IMR-90 (cell line): ENCODE measurements around the gene EPB41L5. TPM values are rescaled to one million over a fixed set of nuclear protein-coding genes. Genes with fewer than 3 reads are reported as not detected.
A peak's percentile ranks its signal among the peaks of the same experiment; 100 is the strongest.

Experiments used
- ATAC-seq: fragments of 200-7000 bp; cut with Tn5 transposase; 2 replicates; pipeline ENCODE4 v1.9.1; 2020; ENCODE audit warnings: low read depth, mild to moderate bottlenecking, moderate library complexity
- BruUV-seq: library from RNA; stranded (reverse); fragments of 400-500 nt; replicated peaks from 2 replicates; lab custom pipeline; 2021; lab: Mats Ljungman, UMichigan
- CTCF ChIA-PET: fragments of 300-600 bp; formaldehyde crosslinking; extraction: SDS; loops from one replicate; lab custom pipeline; 2021; ENCODE audit warnings: antibody characterized with exemption; lab: Yijun Ruan, JAX
- POLR2A ChIA-PET: fragments of 300-600 bp; sonication (Branson Sonifier 250); formaldehyde crosslinking; loops from one replicate; lab custom pipeline; 2022; ENCODE audit warnings: antibody characterized with exemption; ENCODE audit not compliant: unreplicated experiment; lab: Charles Lee
- DNase-seq: peaks from one replicate; pipeline ENCODE4 v3.0.0; 2013
- H2AFZ ChIP-seq: replicated peaks from 2 replicates; pipeline ENCODE3; 2013; ENCODE audit warnings: low read length, mild to moderate bottlenecking; ENCODE audit not compliant: poor library complexity
- H2AK5ac ChIP-seq: 2 replicates; pipeline ENCODE4 v1.6.1; 2013; ENCODE audit warnings: low read depth, low read length, inconsistent platforms
- H2AK9ac ChIP-seq: replicated peaks from 2 replicates; pipeline ENCODE3; 2013; ENCODE audit warnings: mild to moderate bottlenecking, low read depth, low read length, moderate library complexity; ENCODE audit not compliant: poor library complexity
- H2BK120ac ChIP-seq: 2 replicates; pipeline ENCODE4 v1.6.1; 2013; ENCODE audit warnings: low read depth, low read length, inconsistent platforms
- H2BK15ac ChIP-seq: 3 replicates; pipeline ENCODE4 v1.6.1; 2013; ENCODE audit warnings: low read depth, low read length, inconsistent platforms
- H2BK20ac ChIP-seq: 2 replicates; pipeline ENCODE4 v1.6.1; 2013; ENCODE audit warnings: low read depth, mild to moderate bottlenecking, inconsistent platforms, low read length, moderate library complexity
- H2BK5ac ChIP-seq: 2 replicates; pipeline ENCODE4 v1.6.1; 2013; ENCODE audit warnings: mild to moderate bottlenecking, low read depth, low read length, inconsistent platforms; ENCODE audit not compliant: poor library complexity, severe bottlenecking
- H3K14ac ChIP-seq: replicated peaks from 2 replicates; pipeline ENCODE4 v1.6.1; 2013; ENCODE audit warnings: low read depth, low read length, inconsistent platforms
- H3K18ac ChIP-seq: 2 replicates; pipeline ENCODE4 v1.6.1; 2013; ENCODE audit warnings: low read depth, low read length, control low read depth
- H3K23ac ChIP-seq: 2 replicates; pipeline ENCODE4 v1.6.1; 2013; ENCODE audit warnings: low read depth, low read length, inconsistent platforms
- H3K27ac ChIP-seq: 2 replicates; pipeline ENCODE4 v1.5.1; 2013; ENCODE audit warnings: mild to moderate bottlenecking, control low read depth, low read length; ENCODE audit not compliant: insufficient read depth
- H3K27me3 ChIP-seq: 2 replicates; pipeline ENCODE4 v1.6.1; 2013; ENCODE audit warnings: low read length; ENCODE audit not compliant: control insufficient read depth, insufficient read depth
- H3K36me3 ChIP-seq: 2 replicates; pipeline ENCODE4 v1.6.1; 2013; ENCODE audit warnings: low read length, mixed read lengths; ENCODE audit not compliant: control insufficient read depth, insufficient read depth
- H3K4ac ChIP-seq: 2 replicates; pipeline ENCODE4 v1.6.1; 2013; ENCODE audit warnings: low read depth, low read length, inconsistent platforms
- H3K4me1 ChIP-seq: 2 replicates; pipeline ENCODE4 v1.6.1; 2013; ENCODE audit warnings: low read length, mixed read lengths; ENCODE audit not compliant: control insufficient read depth, insufficient read depth
- H3K4me2 ChIP-seq: 2 replicates; pipeline ENCODE4 v1.6.1; 2013; ENCODE audit warnings: low read depth, mild to moderate bottlenecking, control low read depth, low read length, moderate library complexity
- H3K4me3 ChIP-seq: 2 replicates; pipeline ENCODE4 v1.5.1; 2013; ENCODE audit warnings: low read depth, mild to moderate bottlenecking, control low read depth, low read length, moderate library complexity; ENCODE audit not compliant: insufficient read depth
- H3K56ac ChIP-seq: 2 replicates; pipeline ENCODE4 v1.6.1; 2013; ENCODE audit warnings: low read length, inconsistent platforms; ENCODE audit not compliant: insufficient read depth; ENCODE audit errors: extremely low read depth
- H3K79me1 ChIP-seq, 2 experiments: 2 replicates each; pipeline ENCODE4 v1.6.1; 2013; ENCODE audit warnings: low read length in 2 of 2, inconsistent platforms in 1 of 2, low read depth in 1 of 2
- H3K9ac ChIP-seq: 2 replicates; pipeline ENCODE4 v1.6.1; 2013; ENCODE audit warnings: low read depth, low read length, control low read depth
- H3K9me1 ChIP-seq: 2 replicates; pipeline ENCODE4 v1.6.1; 2013; ENCODE audit warnings: low read length, inconsistent platforms; ENCODE audit not compliant: insufficient read depth
- H3K9me3 ChIP-seq: 2 replicates; pipeline ENCODE4 v1.6.1; 2013; ENCODE audit warnings: low read length; ENCODE audit not compliant: control insufficient read depth, insufficient read depth
- H4K20me1 ChIP-seq: 2 replicates; pipeline ENCODE4 v1.6.1; 2013; ENCODE audit warnings: low read length, inconsistent platforms; ENCODE audit not compliant: insufficient read depth
- H4K5ac ChIP-seq: 2 replicates; pipeline ENCODE4 v1.6.1; 2013; ENCODE audit warnings: mild to moderate bottlenecking, low read depth, low read length, control low read depth
- H4K8ac ChIP-seq, 2 experiments: 2 replicates each; pipeline ENCODE4 v1.6.1; 2013; ENCODE audit warnings: low read depth in 2 of 2, low read length in 2 of 2, control low read depth in 1 of 2, inconsistent platforms in 1 of 2
- H4K91ac ChIP-seq: 2 replicates; pipeline ENCODE4 v1.6.1; 2013; ENCODE audit warnings: low read depth, low read length, inconsistent platforms; ENCODE audit not compliant: insufficient read depth
- BHLHE40 ChIP-seq: fragments of 150-350 bp; IDR thresholded peaks from 2 replicates; pipeline ENCODE4 v1.6.1; 2016; ENCODE audit warnings: mild to moderate bottlenecking, low read depth, low read length
- CEBPB ChIP-seq: IDR thresholded peaks from 2 replicates; pipeline ENCODE4 v1.6.1; 2012; ENCODE audit warnings: low read depth, low read length, improper control_type of control experiment
- CHD1 ChIP-seq: IDR thresholded peaks from 2 replicates; pipeline ENCODE4 v1.6.1; 2012; ENCODE audit warnings: low read depth, low read length, improper control_type of control experiment
- FOS ChIP-seq: fragments of 150-350 bp; IDR thresholded peaks from 2 replicates; pipeline ENCODE4 v1.6.1; 2016; ENCODE audit warnings: low read depth, low read length
- MAFK ChIP-seq: IDR thresholded peaks from 2 replicates; pipeline ENCODE4 v1.6.1; 2012; ENCODE audit warnings: low read depth, low read length, improper control_type of control experiment
- MAZ ChIP-seq: IDR thresholded peaks from 2 replicates; pipeline ENCODE4 v1.6.1; 2012; ENCODE audit warnings: low read depth, mild to moderate bottlenecking, low read length, improper control_type of control experiment, moderate library complexity, borderline replicate concordance
- MXI1 ChIP-seq: IDR thresholded peaks from 2 replicates; pipeline ENCODE4 v1.6.1; 2012; ENCODE audit warnings: low read depth, mild to moderate bottlenecking, low read length, moderate library complexity, borderline replicate concordance
- NFE2L2 ChIP-seq: fragments of 150-350 bp; IDR thresholded peaks from 2 replicates; pipeline ENCODE4 v1.6.1; 2016; ENCODE audit warnings: low read depth, mild to moderate bottlenecking, low read length
- POLR2A ChIP-seq: IDR thresholded peaks from 2 replicates; pipeline ENCODE4 v1.6.1; 2012; ENCODE audit warnings: mild to moderate bottlenecking, low read depth, low read length
- RAD21 ChIP-seq: IDR thresholded peaks from 2 replicates; pipeline ENCODE4 v1.6.1; 2012; ENCODE audit warnings: low read length, improper control_type of control experiment
- RCOR1 ChIP-seq: IDR thresholded peaks from 2 replicates; pipeline ENCODE4 v1.6.1; 2012; ENCODE audit warnings: mild to moderate bottlenecking, low read length, improper control_type of control experiment; ENCODE audit not compliant: insufficient replicate concordance
- RFX5 ChIP-seq: IDR thresholded peaks from 2 replicates; pipeline ENCODE4 v1.8.0; 2012; ENCODE audit warnings: low read depth, mild to moderate bottlenecking, low read length, moderate library complexity
- SMC3 ChIP-seq: fragments of 150-350 bp; IDR thresholded peaks from 2 replicates; pipeline ENCODE4 v1.6.1; 2016; ENCODE audit warnings: low read depth, mild to moderate bottlenecking, antibody characterized with exemption, low read length, moderate library complexity
- WGBS, 2 experiments: methylation state at CpG; one replicate each; pipeline versions ENCODE4 v1.1.5 to v1.1.7; 2013; ENCODE audit warnings: missing lambda C conversion rate in 2 of 2; ENCODE audit not compliant: insufficient read length in 1 of 2; ENCODE audit errors: extremely low coverage in 2 of 2; 5-methylcytosine and 5-hydroxymethylcytosine counted together
- dilution Hi-C: fragments of 300-500 bp; cut with HindIII; formaldehyde crosslinking; loops from one replicate; pipeline ENCODE4 v1.14.3; 2018; ENCODE audit warnings: low sequenced_read_pairs; ENCODE audit not compliant: unreplicated experiment
- in situ Hi-C: fragments of 300-500 bp; cut with MboI; formaldehyde crosslinking; loops from 3 replicates; pipeline ENCODE4 v1.14.3; 2019; ENCODE audit warnings: low sequenced_read_pairs, inconsistent platforms, mixed read lengths
- intact Hi-C: fragments of 100-400 bp; cut with micrococcal nuclease; formaldehyde crosslinking; loops from 2 replicates; pipeline ENCODE4 v1.10.0; 2022
- polyA plus RNA-seq, 3 experiments: library from polyadenylated mRNA; depleted of rRNA; stranded (reverse); fragments of >200 nt; gene quantifications; 2 replicates each; pipeline ENCODE4 v1.2.3, GENCODE V29; 2012; ENCODE audit warnings: low replicate concordance in 1 of 3
- total RNA-seq: library from RNA; depleted of rRNA; stranded (reverse); fragments of >200 nt; gene quantifications from 2 replicates; pipeline ENCODE4 v1.2.3, GENCODE V29; 2012
- TF ChIP-seq, protein P1 (sequence below): fragments of 150-350 bp; IDR thresholded peaks from 2 replicates; pipeline ENCODE4 v1.6.1; 2017; ENCODE audit warnings: mild to moderate bottlenecking, antibody characterized with exemption, low read length, low read depth
- TF ChIP-seq, protein P2 (sequence below): fragments of 150-350 bp; IDR thresholded peaks from 2 replicates; pipeline ENCODE4 v1.6.1; 2016; ENCODE audit warnings: low read depth, mild to moderate bottlenecking, low read length, moderate library complexity, borderline replicate concordance
- TF ChIP-seq, protein P3 (sequence below): conservative IDR thresholded peaks from 2 replicates; pipeline ENCODE4 v1.5.1; 2012; ENCODE audit warnings: mild to moderate bottlenecking, low read depth, low read length, improper control_type of control experiment

EPB41L5 gene
- total and polyA plus RNA-seq, 2 of the 4 experiments (the other 2 are of a cell fraction): 5.1 to 10.6 TPM

DNA sequence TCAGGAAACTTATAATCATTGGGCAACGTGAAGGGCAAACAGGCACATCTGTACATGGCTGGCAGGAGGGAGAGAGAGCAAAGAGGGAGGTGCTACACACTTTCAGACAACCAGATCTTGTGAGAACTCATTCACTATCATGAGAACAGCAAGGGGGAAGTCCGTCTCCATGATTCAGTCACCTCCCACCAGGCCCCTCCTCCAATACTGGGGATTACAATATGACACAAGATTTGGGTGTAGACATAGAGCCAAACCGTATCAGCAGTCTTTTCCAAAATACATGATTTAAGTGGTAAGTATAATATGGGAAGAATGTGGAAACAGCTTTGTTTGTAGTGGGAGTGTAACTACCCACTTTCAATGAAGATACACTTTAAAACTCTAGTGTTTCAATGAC is 65.0 kb downstream of the EPB41L5 start:
- Histone ChIP-seq H3K56ac (no peak overlapping the region), H3K14ac (no peak overlapping the region), H4K5ac (no peak overlapping the region), H3K9me1 (no peaks in the 10 kb centered on the region), H3K36me3 (peaks cover 3% of the 10 kb centered on the region), H2BK15ac (no peak overlapping the region; the same call in 2 of the 3 replicates), H2BK20ac (no peak overlapping the region), H2AK5ac (0 out of 2 replicates have a peak overlapping the region, but pooled peaks have one; percentile 28), H3K27ac (no peak overlapping the region), H3K9ac (no peak overlapping the region), H3K4me2 (no peak overlapping the region), H2AK9ac (no peak overlapping the region), H4K20me1 (no peaks in the 10 kb centered on the region), H3K4me1 (peaks cover 5% of the 10 kb centered on the region; the same call in 1 of the 2 replicates), H3K18ac (no peak overlapping the region), H3K23ac (no peak overlapping the region), H2BK5ac (no peak overlapping the region), H3K27me3 (no peaks in the 10 kb centered on the region), H2AFZ (no peak overlapping the region), H3K79me1 (no peaks in the 10 kb centered on the region), H4K8ac (no peak overlapping the region), H4K91ac (no peak overlapping the region), H2BK120ac (no peak overlapping the region), H3K9me3 (no peaks in the 10 kb centered on the region), H3K4me3 (no peak overlapping the region), H3K4ac (no peak overlapping the region)
- ATAC-seq: no peak
- CTCF ChIA-PET: no interaction called here
- WGBS, 2 experiments: no CpG with 5 or more reads among the region's 3 CpGs
- POLR2A ChIA-PET: no interaction called here
- DNase-seq: no peak
- intact Hi-C loops: no loop called here
- no TSS peak for BruUV-seq
- TF ChIP-seq SMC3 (no peak), POLR2A (no peak), CHD1 (no peak), RCOR1 (no peak), MAZ (no peak), FOS (no peak), CEBPB (no peak), MXI1 (no peak), MAFK (no peak), NFE2L2 (no peak), BHLHE40 (no peak), RFX5 (no peak), RAD21 (no peak)
- TF ChIP-seq, protein P1, sequence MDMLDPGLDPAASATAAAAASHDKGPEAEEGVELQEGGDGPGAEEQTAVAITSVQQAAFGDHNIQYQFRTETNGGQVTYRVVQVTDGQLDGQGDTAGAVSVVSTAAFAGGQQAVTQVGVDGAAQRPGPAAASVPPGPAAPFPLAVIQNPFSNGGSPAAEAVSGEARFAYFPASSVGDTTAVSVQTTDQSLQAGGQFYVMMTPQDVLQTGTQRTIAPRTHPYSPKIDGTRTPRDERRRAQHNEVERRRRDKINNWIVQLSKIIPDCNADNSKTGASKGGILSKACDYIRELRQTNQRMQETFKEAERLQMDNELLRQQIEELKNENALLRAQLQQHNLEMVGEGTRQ: no peak
- TF ChIP-seq, protein P2, sequence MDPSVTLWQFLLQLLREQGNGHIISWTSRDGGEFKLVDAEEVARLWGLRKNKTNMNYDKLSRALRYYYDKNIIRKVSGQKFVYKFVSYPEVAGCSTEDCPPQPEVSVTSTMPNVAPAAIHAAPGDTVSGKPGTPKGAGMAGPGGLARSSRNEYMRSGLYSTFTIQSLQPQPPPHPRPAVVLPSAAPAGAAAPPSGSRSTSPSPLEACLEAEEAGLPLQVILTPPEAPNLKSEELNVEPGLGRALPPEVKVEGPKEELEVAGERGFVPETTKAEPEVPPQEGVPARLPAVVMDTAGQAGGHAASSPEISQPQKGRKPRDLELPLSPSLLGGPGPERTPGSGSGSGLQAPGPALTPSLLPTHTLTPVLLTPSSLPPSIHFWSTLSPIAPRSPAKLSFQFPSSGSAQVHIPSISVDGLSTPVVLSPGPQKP: no peak
- TF ChIP-seq, protein P3, sequence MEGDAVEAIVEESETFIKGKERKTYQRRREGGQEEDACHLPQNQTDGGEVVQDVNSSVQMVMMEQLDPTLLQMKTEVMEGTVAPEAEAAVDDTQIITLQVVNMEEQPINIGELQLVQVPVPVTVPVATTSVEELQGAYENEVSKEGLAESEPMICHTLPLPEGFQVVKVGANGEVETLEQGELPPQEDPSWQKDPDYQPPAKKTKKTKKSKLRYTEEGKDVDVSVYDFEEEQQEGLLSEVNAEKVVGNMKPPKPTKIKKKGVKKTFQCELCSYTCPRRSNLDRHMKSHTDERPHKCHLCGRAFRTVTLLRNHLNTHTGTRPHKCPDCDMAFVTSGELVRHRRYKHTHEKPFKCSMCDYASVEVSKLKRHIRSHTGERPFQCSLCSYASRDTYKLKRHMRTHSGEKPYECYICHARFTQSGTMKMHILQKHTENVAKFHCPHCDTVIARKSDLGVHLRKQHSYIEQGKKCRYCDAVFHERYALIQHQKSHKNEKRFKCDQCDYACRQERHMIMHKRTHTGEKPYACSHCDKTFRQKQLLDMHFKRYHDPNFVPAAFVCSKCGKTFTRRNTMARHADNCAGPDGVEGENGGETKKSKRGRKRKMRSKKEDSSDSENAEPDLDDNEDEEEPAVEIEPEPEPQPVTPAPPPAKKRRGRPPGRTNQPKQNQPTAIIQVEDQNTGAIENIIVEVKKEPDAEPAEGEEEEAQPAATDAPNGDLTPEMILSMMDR: no peak
- in situ Hi-C loops: no loop called here
- dilution Hi-C loops: no loop called here
